Measurements from ENCODE around the gene KIF12.

KIF12 gene

DNA sequence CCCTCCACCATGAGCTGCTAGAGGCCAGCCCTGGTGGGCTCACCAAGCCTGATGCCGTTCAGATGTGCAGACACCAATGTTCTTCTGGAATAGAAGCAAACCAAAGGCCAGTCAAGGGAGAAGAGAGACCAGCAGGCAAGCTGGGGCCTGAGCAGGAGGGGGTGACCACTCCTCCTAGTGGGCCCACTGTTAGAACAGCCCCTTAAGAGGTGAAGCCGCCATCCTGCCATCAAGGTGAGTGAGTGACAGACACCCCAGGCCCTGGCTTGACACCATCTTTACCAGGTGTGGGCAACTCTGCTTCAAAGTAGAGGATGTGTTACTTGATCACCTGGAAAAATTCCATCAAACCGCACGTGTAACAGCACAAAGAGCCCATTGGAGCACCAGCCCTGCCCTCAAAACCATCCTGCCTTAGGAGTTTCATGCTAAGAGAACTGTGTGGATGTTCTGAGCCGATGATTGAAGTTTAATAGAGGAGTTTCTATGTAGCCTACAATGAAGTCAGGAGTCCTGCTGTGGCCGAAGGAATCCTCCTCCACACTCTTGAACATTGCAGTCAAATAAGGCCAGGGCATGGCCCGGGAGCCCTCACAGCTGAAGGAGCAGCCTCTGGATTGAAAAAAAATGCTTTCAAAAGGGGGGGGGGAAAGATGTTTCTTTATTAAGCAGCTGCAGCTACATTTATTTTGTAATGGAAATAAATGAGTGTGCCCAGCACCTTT lies 41.8 kb downstream of the KIF12 start:
- TF ChIP-seq, protein P1, sequence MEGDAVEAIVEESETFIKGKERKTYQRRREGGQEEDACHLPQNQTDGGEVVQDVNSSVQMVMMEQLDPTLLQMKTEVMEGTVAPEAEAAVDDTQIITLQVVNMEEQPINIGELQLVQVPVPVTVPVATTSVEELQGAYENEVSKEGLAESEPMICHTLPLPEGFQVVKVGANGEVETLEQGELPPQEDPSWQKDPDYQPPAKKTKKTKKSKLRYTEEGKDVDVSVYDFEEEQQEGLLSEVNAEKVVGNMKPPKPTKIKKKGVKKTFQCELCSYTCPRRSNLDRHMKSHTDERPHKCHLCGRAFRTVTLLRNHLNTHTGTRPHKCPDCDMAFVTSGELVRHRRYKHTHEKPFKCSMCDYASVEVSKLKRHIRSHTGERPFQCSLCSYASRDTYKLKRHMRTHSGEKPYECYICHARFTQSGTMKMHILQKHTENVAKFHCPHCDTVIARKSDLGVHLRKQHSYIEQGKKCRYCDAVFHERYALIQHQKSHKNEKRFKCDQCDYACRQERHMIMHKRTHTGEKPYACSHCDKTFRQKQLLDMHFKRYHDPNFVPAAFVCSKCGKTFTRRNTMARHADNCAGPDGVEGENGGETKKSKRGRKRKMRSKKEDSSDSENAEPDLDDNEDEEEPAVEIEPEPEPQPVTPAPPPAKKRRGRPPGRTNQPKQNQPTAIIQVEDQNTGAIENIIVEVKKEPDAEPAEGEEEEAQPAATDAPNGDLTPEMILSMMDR (IDR thresholded peaks at IDR 0.05), result no peak
- H3K79me2 ChIP-seq, result no peaks in the 10 kb centered on the region
- H3K36me3 ChIP-seq (ENCODE audit: control insufficient read depth, insufficient read depth, low read length), result no peaks in the 10 kb centered on the region
- no peaks in the 10 kb centered on the region for H3K27me3 ChIP-seq (ENCODE audit: control insufficient read depth, insufficient read depth, low read length)
- H2AFZ ChIP-seq, result no peak overlapping the region
- no peak overlapping the region for H3K4me2 ChIP-seq (ENCODE audit: low read length)
- no peaks in the 10 kb centered on the region for H3K4me1 ChIP-seq
- no peak overlapping the region for H3K9ac ChIP-seq
- H3K9me3 ChIP-seq (ENCODE audit: control insufficient read depth, low read length), result no peaks in the 10 kb centered on the region
- H3K27ac ChIP-seq, result no peak overlapping the region
- H3K4me3 ChIP-seq (ENCODE audit: low read depth, low read length), result no peak overlapping the region

DNA sequence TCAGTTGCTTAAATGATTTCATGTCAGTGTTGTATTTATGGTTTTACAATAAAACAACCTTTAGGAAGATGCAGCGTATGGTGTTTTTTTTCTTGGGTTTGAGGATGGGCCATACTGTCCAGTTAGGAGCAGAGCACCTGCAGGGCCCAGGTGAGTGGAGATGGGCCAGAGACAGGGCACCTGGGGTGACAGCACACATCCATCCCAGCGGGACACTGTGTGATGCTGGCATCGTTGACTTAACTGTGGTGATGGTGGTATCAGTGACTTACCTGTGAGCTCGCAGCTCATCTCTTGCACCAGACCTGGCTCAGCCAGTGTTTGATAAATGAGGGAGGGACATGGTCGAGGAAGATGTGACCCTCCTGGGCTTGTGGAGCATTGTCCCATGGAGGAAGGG lies 42.6 kb downstream of the KIF12 start:
- Histone ChIP-seq H3K36me3 (ENCODE audit: control insufficient read depth, insufficient read depth, low read length) (no peaks in the 10 kb centered on the region), H3K27me3 (ENCODE audit: control insufficient read depth, insufficient read depth, low read length) (no peaks in the 10 kb centered on the region)

DNA sequence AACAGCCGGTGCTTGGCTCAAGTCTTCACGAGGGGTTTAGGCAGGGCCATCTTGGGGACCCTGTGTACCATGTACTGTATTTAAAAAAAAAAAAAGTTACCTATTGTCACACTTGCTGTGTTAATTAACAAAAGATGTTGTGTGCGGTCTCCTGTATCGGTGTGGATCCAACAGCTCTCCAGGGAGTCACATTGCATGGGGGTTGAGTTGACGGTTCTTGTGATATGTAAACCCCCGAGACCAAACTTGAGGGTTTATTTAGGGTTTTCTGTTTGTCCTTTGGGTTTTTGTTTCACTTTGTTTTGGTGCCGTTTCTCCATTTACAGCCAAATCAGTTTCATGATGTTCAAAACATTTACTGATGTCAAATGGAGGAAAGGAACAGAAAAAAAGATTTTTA lies 43.2 kb downstream of the KIF12 start:
- no peak overlapping the region for H2AFZ ChIP-seq
- no peaks in the 10 kb centered on the region for H3K36me3 ChIP-seq (ENCODE audit: control insufficient read depth, insufficient read depth, low read length)
- H3K4me2 ChIP-seq (ENCODE audit: low read length), result no peak overlapping the region
- H3K79me2 ChIP-seq, result no peaks in the 10 kb centered on the region
- no peak overlapping the region for H3K4me3 ChIP-seq (ENCODE audit: low read depth, low read length)
- no peak overlapping the region for H3K9ac ChIP-seq
- H3K27ac ChIP-seq, result no peak overlapping the region
- no peaks in the 10 kb centered on the region for H3K9me3 ChIP-seq (ENCODE audit: control insufficient read depth, low read length)
- no peaks in the 10 kb centered on the region for H3K4me1 ChIP-seq
- H3K27me3 ChIP-seq (ENCODE audit: control insufficient read depth, insufficient read depth, low read length), result no peaks in the 10 kb centered on the region
- TF ChIP-seq, protein P1 (IDR thresholded peaks at IDR 0.05), result no peak

More for the DNA sequence above, 42.6 kb downstream of the KIF12 start:
- H3K79me2 ChIP-seq, result no peaks in the 10 kb centered on the region
- H3K27ac ChIP-seq, result no peak overlapping the region
- H3K9me3 ChIP-seq (ENCODE audit: control insufficient read depth, low read length), result no peaks in the 10 kb centered on the region
- no peak overlapping the region for H3K4me3 ChIP-seq (ENCODE audit: low read depth, low read length)
- no peak overlapping the region for H3K9ac ChIP-seq
- TF ChIP-seq, protein P1 (IDR thresholded peaks at IDR 0.05), result no peak
- H3K4me2 ChIP-seq (ENCODE audit: low read length), result no peak overlapping the region
- H3K4me1 ChIP-seq, result no peaks in the 10 kb centered on the region
- no peak overlapping the region for H2AFZ ChIP-seq

DNA sequence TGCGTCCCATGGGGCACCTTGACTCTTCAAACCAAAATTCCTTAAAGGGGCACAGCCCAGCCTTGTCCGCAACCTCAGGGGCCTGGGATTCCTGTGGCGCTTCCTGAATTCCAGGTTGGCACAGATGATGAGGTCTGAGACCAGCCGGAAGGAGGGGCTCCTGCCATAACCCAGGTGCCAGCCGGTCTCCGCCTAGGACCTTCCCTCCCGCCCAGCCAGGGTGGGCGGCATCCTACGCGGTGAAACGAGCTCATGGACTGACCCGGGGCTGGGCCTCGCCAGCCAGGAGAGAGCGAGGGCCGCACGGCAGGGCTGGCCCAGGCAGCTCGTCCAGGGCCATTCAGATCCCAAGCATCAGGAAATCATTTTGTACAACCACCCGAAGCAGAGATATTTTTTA lies 44.0 kb downstream of the KIF12 start:
- Histone ChIP-seq H3K4me2 (ENCODE audit: low read length) (no peak overlapping the region), H3K36me3 (ENCODE audit: control insufficient read depth, insufficient read depth, low read length) (no peaks in the 10 kb centered on the region), H3K27ac (no peak overlapping the region), H3K27me3 (ENCODE audit: control insufficient read depth, insufficient read depth, low read length) (no peaks in the 10 kb centered on the region), H3K9me3 (ENCODE audit: control insufficient read depth, low read length) (no peaks in the 10 kb centered on the region), H3K4me1 (no peaks in the 10 kb centered on the region), H3K4me3 (ENCODE audit: low read depth, low read length) (no peak overlapping the region), H3K9ac (no peak overlapping the region), H2AFZ (no peak overlapping the region), H3K79me2 (no peaks in the 10 kb centered on the region)
- TF ChIP-seq, protein P1 (IDR thresholded peaks at IDR 0.05), result no peak

DNA sequence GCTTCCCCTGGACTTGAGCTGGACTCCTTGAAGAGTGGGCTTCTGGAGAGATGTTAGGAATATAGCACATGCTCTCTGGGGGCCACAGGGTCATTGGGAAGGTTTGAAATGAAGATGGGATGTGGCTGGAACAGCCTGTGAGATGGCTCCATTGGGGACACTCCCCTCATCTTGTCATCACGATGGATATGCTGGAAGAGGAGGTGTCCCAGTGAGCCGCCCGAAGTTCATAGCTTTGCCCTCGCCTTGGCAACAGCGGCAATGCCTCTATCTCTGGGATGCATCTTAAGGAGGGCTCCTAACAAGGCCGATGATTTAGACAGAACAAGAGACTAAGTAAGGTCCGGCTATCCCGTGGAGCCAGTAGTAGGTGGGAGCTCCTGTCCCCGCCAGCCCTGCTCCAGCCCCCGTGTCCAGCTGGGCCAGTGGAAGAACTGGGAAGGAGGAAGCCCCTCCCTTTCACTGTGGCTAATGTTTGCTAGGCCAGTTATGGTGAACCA lies 44.9 kb downstream of the KIF12 start:
- Histone ChIP-seq H3K4me1 (no peaks in the 10 kb centered on the region), H3K9me3 (ENCODE audit: control insufficient read depth, low read length) (no peaks in the 10 kb centered on the region), H3K9ac (no peak overlapping the region), H3K27me3 (ENCODE audit: control insufficient read depth, insufficient read depth, low read length) (no peaks in the 10 kb centered on the region), H3K79me2 (no peaks in the 10 kb centered on the region), H3K4me3 (ENCODE audit: low read depth, low read length) (no peak overlapping the region), H2AFZ (no peak overlapping the region), H3K27ac (no peak overlapping the region), H3K4me2 (ENCODE audit: low read length) (no peak overlapping the region), H3K36me3 (ENCODE audit: control insufficient read depth, insufficient read depth, low read length) (no peaks in the 10 kb centered on the region)
- TF ChIP-seq, protein P1 (IDR thresholded peaks at IDR 0.05), result no peak
